Activated T-helper 1 cell treated with anti-CD3 and anti-CD28 coated beads, Interleukin-12 subunit alpha, Interleukin-12 subunit beta, Interleukin-2, Interleukin-4 antibody, amounts not matched to agents 30 ng/mL and 10 ng/mL and 1 ng/mL, durations not matched to agents 14 hours and 24 hours and 36 hours (primary cell): ENCODE data around the gene EVI2A. TPM values are rescaled to one million over a fixed set of nuclear protein-coding genes. Genes with fewer than 3 reads are reported as not detected.
"Not testable (repeated sequence)": the region's sequence is repeated elsewhere in the genome, so short reads cannot be mapped to it uniquely, and the experiment has no call there.

ENCODE experiments used
- DNase-seq: peaks from one replicate; pipeline ENCODE4 v3.0.0; 2021; ENCODE audit warnings: low spot score
- H3K27ac Mint-ChIP-seq: one replicate; pipeline ENCODE4 v1.8.0; 2021; ENCODE audit warnings: mild to moderate bottlenecking, mixed read lengths
- H3K27me3 Mint-ChIP-seq: one replicate; pipeline ENCODE4 v1.8.0; 2022; ENCODE audit warnings: mild to moderate bottlenecking, moderate library complexity, mixed read lengths; ENCODE audit not compliant: insufficient read depth
- H3K36me3 Mint-ChIP-seq: one replicate; pipeline ENCODE4 v1.8.0; 2021; ENCODE audit warnings: low read depth, mixed read lengths
- H3K4me1 Mint-ChIP-seq: one replicate; pipeline ENCODE4 v1.8.0; 2021; ENCODE audit warnings: low read depth, mixed read lengths
- H3K4me3 Mint-ChIP-seq: one replicate; pipeline ENCODE4 v1.8.0; 2021; ENCODE audit warnings: mild to moderate bottlenecking, moderate library complexity, mixed read lengths
- H3K9me3 Mint-ChIP-seq: one replicate; pipeline ENCODE4 v1.8.0; 2021; ENCODE audit warnings: mixed read lengths
- intact Hi-C: fragments of 100-400 bp; cut with micrococcal nuclease; formaldehyde crosslinking; loops from one replicate; pipeline ENCODE4 v1.15.1; 2024
- total RNA-seq: library from RNA; stranded (reverse); gene quantifications from 2 replicates; pipeline ENCODE4 v1.2.3, GENCODE V29; 2022

Gene EVI2A
- total RNA-seq, 1 donor from 2014 or later = 46.3 TPM

- Mint-ChIP-seq H3K36me3 (peaks cover 32% of the 10 kb centered on the region), H3K27me3 (no peaks in the 10 kb centered on the region), H3K9me3 (peaks cover 4% of the 10 kb centered on the region), H3K4me3 (peak overlapping the region; percentile 84), H3K4me1 (peaks cover 70% of the 10 kb centered on the region), H3K27ac (peak overlapping the region; percentile 94)
- intact Hi-C loops = loop anchor here (5.0 kb wide), 1 partner anchor 337 kb away; the partner anchor contains the start of gene RNF135
- no peak for DNase-seq
Measured at GRCh38 chr17:31309556-31309955, 11.9 kb downstream of the EVI2A start.

GRCh38 chr17:31308372-31309334, 12.8 kb downstream of the EVI2A start:
- Mint-ChIP-seq H3K27ac (peak overlapping the region; percentile 94), H3K4me1 (peaks cover 65% of the 10 kb centered on the region), H3K36me3 (peaks cover 39% of the 10 kb centered on the region), H3K4me3 (peak overlapping the region; percentile 84), H3K27me3 (no peaks in the 10 kb centered on the region), H3K9me3 (no peaks in the 10 kb centered on the region)
- no peak for DNase-seq
- intact Hi-C loops = loop anchor here (1.0 to 5.0 kb wide), 2 partner anchors 13 to 336 kb away; partner anchors contain the start of genes EVI2A and RNF135

DNA sequence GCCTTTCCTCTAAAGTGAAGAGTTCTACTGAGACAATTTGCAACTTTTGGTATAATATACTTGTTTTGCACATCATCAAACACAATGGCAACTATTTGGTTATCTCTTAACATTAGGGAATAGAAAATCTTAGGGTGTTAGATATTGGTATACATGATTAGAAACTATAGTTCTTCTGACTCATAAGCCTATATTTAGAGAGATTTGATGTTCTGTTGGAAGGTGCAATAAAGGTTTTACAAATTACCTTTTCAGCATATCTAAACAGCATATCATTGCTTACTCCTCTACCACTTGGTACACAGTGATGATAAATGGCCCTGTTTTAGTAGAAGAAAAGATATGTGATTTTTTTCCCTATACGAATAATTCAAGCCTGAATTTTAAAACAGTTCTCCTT, 13.8 kb downstream of the EVI2A start:
- no peak for DNase-seq
- Mint-ChIP-seq H3K4me1 (peaks cover 65% of the 10 kb centered on the region), H3K27me3 (no peaks in the 10 kb centered on the region), H3K9me3 (no peaks in the 10 kb centered on the region), H3K36me3 (peaks cover 44% of the 10 kb centered on the region), H3K4me3 (no peak overlapping the region), H3K27ac (peak overlapping the region; percentile 52)
- intact Hi-C loops = loop anchor here (1.0 to 5.0 kb wide), 2 partner anchors 14 to 335 kb away; partner anchors contain the start of genes EVI2A and RNF135

- peaks cover 21% of the 10 kb centered on the region for H3K36me3 Mint-ChIP-seq
- DNase-seq = no peak
- intact Hi-C loops = no loop called here
- H3K27ac Mint-ChIP-seq = no peak overlapping the region
- H3K9me3 Mint-ChIP-seq = no peaks in the 10 kb centered on the region
- H3K4me1 Mint-ChIP-seq = peaks cover 5% of the 10 kb centered on the region
- H3K27me3 Mint-ChIP-seq = no peaks in the 10 kb centered on the region
- H3K4me3 Mint-ChIP-seq = no peak overlapping the region
Measured at GRCh38 chr17:31299624-31300023, 21.8 kb downstream of the EVI2A start.

- Mint-ChIP-seq H3K27ac (no peak within 1 kb of the TSS), H3K36me3 (peaks cover 8% of the 10 kb centered on the region), H3K9me3 (no peaks in the 10 kb centered on the region), H3K4me1 (no peaks in the 10 kb centered on the region), H3K4me3 (no peak within 1 kb of the TSS), H3K27me3 (no peaks in the 10 kb centered on the region)
- intact Hi-C loops = no loop called here
- no peak for DNase-seq
Measured at GRCh38 chr17:31297090-31297489, 24.3 kb downstream of the EVI2A start, which contains the start of gene OMG. OMG (minus strand) TSS chr17:31297239; CDS start chr17:31296331, 908 bp downstream.

DNA sequence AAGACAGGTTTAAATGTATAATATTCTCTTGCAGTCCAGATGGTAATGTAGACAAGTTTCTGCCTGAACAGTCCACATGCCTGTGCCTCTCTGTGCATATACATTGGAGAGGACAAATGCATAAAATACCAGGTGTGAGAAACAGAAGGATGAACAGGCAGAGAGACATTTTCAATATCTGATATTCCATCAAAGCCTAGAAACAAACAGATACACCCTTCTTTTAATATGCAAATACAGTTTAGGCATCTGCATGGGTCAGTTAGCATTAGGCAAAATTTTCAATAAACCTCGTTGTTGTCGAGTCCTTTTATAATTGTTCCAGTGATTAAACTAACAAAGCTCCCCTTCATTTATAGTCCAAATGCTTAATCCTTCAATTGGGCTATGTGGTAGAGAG, 25.3 kb downstream of the EVI2A start:
- Mint-ChIP-seq H3K27ac (no peak overlapping the region), H3K9me3 (no peaks in the 10 kb centered on the region), H3K27me3 (no peaks in the 10 kb centered on the region), H3K4me3 (no peak overlapping the region), H3K36me3 (peaks cover 8% of the 10 kb centered on the region), H3K4me1 (no peaks in the 10 kb centered on the region)
- DNase-seq = no peak
- intact Hi-C loops = no loop called here

DNA sequence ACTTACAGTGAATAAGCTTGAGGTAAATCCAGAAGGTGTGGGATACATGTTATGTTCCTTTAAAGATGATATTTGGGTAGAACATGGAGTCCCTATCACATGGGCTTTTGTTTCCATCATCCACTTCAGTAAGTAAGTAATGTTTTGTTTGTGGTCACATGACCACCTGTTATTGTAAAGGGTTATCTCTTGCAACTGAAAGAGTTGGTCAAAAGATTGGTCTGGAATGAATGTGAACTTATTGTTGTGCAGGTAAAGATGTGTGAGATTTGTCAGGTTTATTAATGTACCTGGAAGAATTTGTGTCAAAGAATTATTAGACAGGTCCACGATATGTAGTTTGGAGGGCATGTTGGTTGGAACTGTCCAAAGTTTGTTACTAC, 25.9 kb downstream of the EVI2A start:
- Mint-ChIP-seq H3K4me3 (no peak overlapping the region), H3K27ac (no peak overlapping the region), H3K27me3 (no peaks in the 10 kb centered on the region), H3K9me3 (no peaks in the 10 kb centered on the region), H3K4me1 (peaks cover under 1% of the 10 kb centered on the region), H3K36me3 (peaks cover 4% of the 10 kb centered on the region)
- intact Hi-C loops = no loop called here
- DNase-seq = no peak

DNA sequence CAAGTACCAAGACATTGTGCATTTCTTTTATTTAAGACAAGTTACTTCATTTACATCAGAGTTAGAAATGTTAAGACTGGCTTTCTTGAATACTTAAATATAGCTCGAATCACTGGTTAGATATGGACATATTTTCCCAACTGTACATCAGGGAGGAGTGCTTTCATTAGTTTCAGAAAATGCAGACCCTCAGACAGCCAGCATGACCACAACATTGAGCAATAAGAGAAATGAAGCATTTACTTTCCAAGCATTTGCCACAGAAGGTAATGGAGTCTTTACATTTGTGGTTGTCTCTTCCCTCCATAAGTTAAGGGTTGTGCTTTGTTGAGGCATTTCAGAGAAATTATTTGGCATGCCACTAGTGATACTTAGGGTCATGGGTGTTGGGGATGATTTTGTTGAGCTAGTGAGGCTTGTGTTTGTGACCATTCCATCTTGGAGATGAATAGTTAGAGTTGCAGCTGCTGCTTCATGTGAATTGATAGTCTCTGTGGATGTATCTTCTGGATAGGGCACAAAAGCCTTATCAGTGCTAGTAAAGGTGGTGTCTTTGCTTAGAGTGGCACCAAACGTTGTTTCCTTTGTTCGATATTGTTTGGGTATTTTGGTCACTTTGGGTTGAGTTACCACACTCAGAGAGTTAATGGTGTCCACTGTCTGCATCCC, 26.5 kb downstream of the EVI2A start:
- Mint-ChIP-seq H3K27me3 (no peaks in the 10 kb centered on the region), H3K4me3 (no peak overlapping the region), H3K27ac (no peak overlapping the region), H3K36me3 (peaks cover 4% of the 10 kb centered on the region), H3K4me1 (peaks cover 6% of the 10 kb centered on the region), H3K9me3 (no peaks in the 10 kb centered on the region)
- intact Hi-C loops = no loop called here
- DNase-seq = no peak

- intact Hi-C loops = no loop called here
- no peak for DNase-seq
- H3K4me1 Mint-ChIP-seq = peaks cover 6% of the 10 kb centered on the region
- no peaks in the 10 kb centered on the region for H3K9me3 Mint-ChIP-seq
- H3K27ac Mint-ChIP-seq = no peak overlapping the region
- H3K4me3 Mint-ChIP-seq = no peak overlapping the region
- H3K36me3 Mint-ChIP-seq = peaks cover 3% of the 10 kb centered on the region
- no peaks in the 10 kb centered on the region for H3K27me3 Mint-ChIP-seq
Measured at GRCh38 chr17:31294231-31294630, 27.2 kb downstream of the EVI2A start.

- Mint-ChIP-seq H3K27me3 (no peaks in the 10 kb centered on the region), H3K27ac (no peak overlapping the region), H3K36me3 (peaks cover 3% of the 10 kb centered on the region), H3K4me3 (no peak overlapping the region), H3K4me1 (peaks cover 6% of the 10 kb centered on the region), H3K9me3 (no peaks in the 10 kb centered on the region)
- DNase-seq = no peak
- intact Hi-C loops = no loop called here
Measured at GRCh38 chr17:31293581-31293980, 27.8 kb downstream of the EVI2A start.

DNA sequence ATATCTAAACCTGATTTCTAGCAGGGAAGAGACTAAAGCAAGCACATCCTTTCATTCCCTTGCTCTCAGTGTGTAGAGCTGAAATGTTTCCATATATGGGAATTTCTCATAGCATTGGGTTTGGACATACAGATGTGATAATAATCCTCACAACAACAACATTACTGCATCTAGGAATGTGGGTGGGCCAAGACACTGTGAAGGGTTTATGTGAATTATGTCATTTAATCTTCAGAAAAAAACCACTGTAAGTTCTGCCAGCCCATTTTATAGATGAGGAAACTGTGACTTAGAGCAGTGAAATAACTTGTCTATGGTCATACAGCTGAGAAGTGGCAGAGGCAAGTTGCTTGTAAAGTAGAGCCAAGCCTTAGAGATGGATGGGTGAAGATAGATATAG, 29.6 kb downstream of the EVI2A start:
- intact Hi-C loops = no loop called here
- no peak overlapping the region for H3K27ac Mint-ChIP-seq
- H3K4me3 Mint-ChIP-seq = no peak overlapping the region
- peaks cover 10% of the 10 kb centered on the region for H3K36me3 Mint-ChIP-seq
- peaks cover 6% of the 10 kb centered on the region for H3K4me1 Mint-ChIP-seq
- H3K9me3 Mint-ChIP-seq = no peaks in the 10 kb centered on the region
- no peak for DNase-seq
- H3K27me3 Mint-ChIP-seq = peaks cover 1% of the 10 kb centered on the region

- H3K4me1 Mint-ChIP-seq = peaks cover 6% of the 10 kb centered on the region
- peaks cover 1% of the 10 kb centered on the region for H3K27me3 Mint-ChIP-seq
- H3K27ac Mint-ChIP-seq = no peak overlapping the region
- DNase-seq = no peak
- no peak overlapping the region for H3K4me3 Mint-ChIP-seq
- no peaks in the 10 kb centered on the region for H3K9me3 Mint-ChIP-seq
- H3K36me3 Mint-ChIP-seq = peaks cover 10% of the 10 kb centered on the region
- intact Hi-C loops = no loop called here
Measured at GRCh38 chr17:31289790-31290189, 31.6 kb downstream of the EVI2A start.

GRCh38 chr17:31287932-31288331, 33.5 kb downstream of the EVI2A start:
- H3K9me3 Mint-ChIP-seq, H3K36me3 Mint-ChIP-seq, H3K4me1 Mint-ChIP-seq, intact Hi-C loops, H3K27me3 Mint-ChIP-seq, H3K4me3 Mint-ChIP-seq, H3K27ac Mint-ChIP-seq, DNase-seq: not testable (repeated sequence)
